Neural cell (in vitro differentiated cells): Measurements from ENCODE around the gene DIP2C. TPM values are rescaled to one million over a fixed set of nuclear protein-coding genes. Genes with fewer than 3 reads are reported as not detected.

Source experiments
- H2AFZ ChIP-seq: fragments of 200-600, 300-800 bp; sonication (generic), shearing (Covaris generic); 2 replicates; pipeline ENCODE4 v1.6.0; 2014; ENCODE audit warnings: low read depth, mild to moderate bottlenecking, antibody characterized with exemption, low read length, moderate library complexity
- H3F3A ChIP-seq: fragments of 200-600 bp; shearing (Covaris generic); 2 replicates; pipeline ENCODE4 v1.6.1; 2016; ENCODE audit warnings: mild to moderate bottlenecking, moderate library complexity, mixed read lengths, antibody characterized with exemption, low read length; ENCODE audit not compliant: insufficient read depth, poor library complexity, severe bottlenecking
- H3K27ac ChIP-seq: fragments of 200-600, 300-800 bp; sonication (generic), shearing (Covaris generic); 2 replicates; pipeline ENCODE4 v1.5.1; 2014; ENCODE audit warnings: mild to moderate bottlenecking, low read length, moderate library complexity
- H3K27me3 ChIP-seq: fragments of 300-800, 200-600 bp; sonication (generic), shearing (Covaris generic); 2 replicates; pipeline ENCODE4 v1.6.0; 2014; ENCODE audit warnings: mild to moderate bottlenecking, low read depth, low read length, moderate library complexity; ENCODE audit not compliant: insufficient read depth
- H3K36me3 ChIP-seq: fragments of 300-800, 200-600 bp; sonication (generic), shearing (Covaris generic); 2 replicates; pipeline ENCODE4 v1.5.1; 2014; ENCODE audit warnings: mild to moderate bottlenecking, antibody characterized with exemption, low read length, moderate library complexity; ENCODE audit not compliant: insufficient read depth
- H3K4me2 ChIP-seq: fragments of 300-800, 200-600 bp; sonication (generic), shearing (Covaris generic); 2 replicates; pipeline ENCODE4 v1.6.0; 2014; ENCODE audit warnings: mild to moderate bottlenecking, low read length
- H3K4me3 ChIP-seq: fragments of 300-800, 200-600 bp; sonication (generic), shearing (Covaris generic); 2 replicates; pipeline ENCODE4 v1.5.1; 2014; ENCODE audit warnings: mild to moderate bottlenecking, low read length, moderate library complexity
- H3K79me2 ChIP-seq: fragments of 200-600 bp; shearing (Covaris generic); replicated peaks from 2 replicates; pipeline ENCODE4 v1.6.0; 2014; ENCODE audit warnings: mild to moderate bottlenecking, low read length, moderate library complexity; ENCODE audit not compliant: insufficient read depth
- H3K9ac ChIP-seq: fragments of 300-800, 200-600 bp; sonication (generic), shearing (Covaris generic); 2 replicates; pipeline ENCODE4 v1.6.1; 2016; ENCODE audit warnings: mild to moderate bottlenecking, low read length, mixed read lengths
- H3K9me2 ChIP-seq: fragments of 200-600 bp; shearing (Covaris generic); 2 replicates; pipeline ENCODE4 v1.6.1; 2016; ENCODE audit warnings: mild to moderate bottlenecking, low read length, mixed read lengths; ENCODE audit not compliant: insufficient read depth
- H3K9me3 ChIP-seq: fragments of 200-600, 300-800 bp; sonication (generic), shearing (Covaris generic); 2 replicates; pipeline ENCODE4 v1.6.1; 2016; ENCODE audit warnings: mild to moderate bottlenecking, mixed run types, low read length, moderate library complexity, mixed read lengths
- H4K20me1 ChIP-seq: fragments of 200-600 bp; shearing (Covaris generic); 2 replicates; pipeline ENCODE4 v1.6.1; 2016; ENCODE audit warnings: mild to moderate bottlenecking, mixed run types; ENCODE audit not compliant: insufficient read depth
- EP300 ChIP-seq: fragments of 450-650 bp; conservative IDR thresholded peaks from 2 replicates; pipeline ENCODE4 v1.6.1; 2014; ENCODE audit warnings: antibody characterized with exemption, mild to moderate bottlenecking, moderate library complexity; ENCODE audit not compliant: poor library complexity, severe bottlenecking
- EZH2 ChIP-seq: fragments of 200-600, 300-800 bp; shearing (Covaris generic), sonication (generic); IDR thresholded peaks from 2 replicates; pipeline ENCODE4 v1.6.1; 2014; ENCODE audit warnings: antibody characterized with exemption, low read length, borderline replicate concordance, mild to moderate bottlenecking; ENCODE audit not compliant: insufficient read depth, poor library complexity, severe bottlenecking
- MXI1 ChIP-seq: fragments of 450-650 bp; conservative IDR thresholded peaks from 2 replicates; pipeline ENCODE4 v1.6.1; 2014; ENCODE audit warnings: antibody characterized with exemption, mild to moderate bottlenecking; ENCODE audit not compliant: poor library complexity, severe bottlenecking
- POLR2AphosphoS5 ChIP-seq: IDR thresholded peaks from 2 replicates; pipeline ENCODE4 v1.6.1; 2012
- RAD21 ChIP-seq: fragments of 450-650 bp; conservative IDR thresholded peaks from 2 replicates; pipeline ENCODE4 v1.6.1; 2014; ENCODE audit warnings: antibody characterized with exemption, mild to moderate bottlenecking, moderate library complexity
- SMC3 ChIP-seq: fragments of 450-650 bp; conservative IDR thresholded peaks from 2 replicates; pipeline ENCODE4 v1.6.1; 2014; ENCODE audit warnings: antibody characterized with exemption, mild to moderate bottlenecking, moderate library complexity; ENCODE audit not compliant: poor library complexity
- TAF1 ChIP-seq: IDR thresholded peaks from 2 replicates; pipeline ENCODE4 v1.6.1; 2012; ENCODE audit warnings: low read depth
- polyA plus RNA-seq: library from polyadenylated mRNA; depleted of rRNA; stranded (reverse); fragments of >200 nt; gene quantifications from 2 replicates; pipeline ENCODE4 v1.2.3, GENCODE V29; 2014
- TF ChIP-seq, protein P1 (sequence below): IDR thresholded peaks from 2 replicates; pipeline ENCODE4 v1.6.1; 2012; ENCODE audit warnings: borderline replicate concordance
- TF ChIP-seq, protein P2 (sequence below): fragments of 450-650 bp; IDR thresholded peaks from 2 replicates; pipeline ENCODE4 v1.5.1; 2014; ENCODE audit warnings: antibody characterized with exemption, mild to moderate bottlenecking, moderate library complexity; ENCODE audit not compliant: poor library complexity, severe bottlenecking

The DIP2C gene
- polyA plus RNA-seq, 1 donor from 2014 or later, result 24.1 TPM

DNA sequence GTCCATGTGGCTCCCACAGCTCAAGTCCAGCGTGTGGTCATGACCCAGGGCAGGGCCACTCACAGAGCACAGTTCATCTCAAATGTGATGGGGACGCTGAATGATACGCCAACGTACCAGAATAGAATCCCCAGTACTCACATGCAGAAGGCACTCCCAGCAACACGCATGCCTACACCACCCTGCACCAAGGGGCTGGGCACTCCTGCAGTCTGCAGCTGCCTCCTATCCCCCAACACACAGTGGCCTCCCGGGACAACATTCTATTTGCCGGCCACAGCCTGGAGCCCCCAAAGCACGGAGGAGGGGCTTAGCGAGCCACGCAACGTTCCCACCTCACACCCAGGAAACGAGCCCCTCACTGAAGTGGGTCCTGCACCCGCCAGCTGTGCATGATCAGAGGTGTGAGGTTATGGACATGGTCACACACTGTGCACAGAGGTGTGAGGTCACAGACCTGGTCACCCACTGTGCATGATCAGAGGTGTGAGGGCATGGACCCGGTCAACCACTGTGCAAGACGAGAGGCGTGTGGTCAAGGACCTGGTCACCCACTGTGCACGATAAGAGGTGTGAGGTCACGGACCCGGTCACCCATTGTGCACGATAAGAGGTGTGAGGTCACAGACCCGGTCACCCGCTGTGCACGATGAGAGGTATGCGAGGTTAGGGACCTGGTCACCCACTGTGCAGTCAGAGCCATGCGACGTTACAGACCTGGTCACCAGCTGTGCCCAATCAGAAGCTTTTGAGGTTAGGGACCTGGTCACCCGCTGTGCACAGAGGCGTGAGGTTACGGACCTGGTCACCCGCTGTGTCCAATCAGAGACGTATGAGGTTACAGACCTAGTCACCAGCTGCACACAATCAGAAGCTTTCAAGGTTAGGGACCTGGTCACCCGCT is 182.8 kb downstream of the DIP2C start:
- Histone ChIP-seq H4K20me1 (no peaks in the 10 kb centered on the region), H3K9me3 (no peaks in the 10 kb centered on the region), H3K36me3 (no peaks in the 10 kb centered on the region), H3K4me3 (no peak overlapping the region), H2AFZ (no peak overlapping the region), H3K9me2 (no peaks in the 10 kb centered on the region), H3K27me3 (no peaks in the 10 kb centered on the region), H3K79me2 (peaks cover 73% of the 10 kb centered on the region), H3K9ac (no peak overlapping the region), H3K27ac (no peak overlapping the region), H3F3A (no peaks in the 10 kb centered on the region), H3K4me2 (no peak overlapping the region)
- no peak for TF ChIP-seq EZH2
- TF ChIP-seq, protein P1, sequence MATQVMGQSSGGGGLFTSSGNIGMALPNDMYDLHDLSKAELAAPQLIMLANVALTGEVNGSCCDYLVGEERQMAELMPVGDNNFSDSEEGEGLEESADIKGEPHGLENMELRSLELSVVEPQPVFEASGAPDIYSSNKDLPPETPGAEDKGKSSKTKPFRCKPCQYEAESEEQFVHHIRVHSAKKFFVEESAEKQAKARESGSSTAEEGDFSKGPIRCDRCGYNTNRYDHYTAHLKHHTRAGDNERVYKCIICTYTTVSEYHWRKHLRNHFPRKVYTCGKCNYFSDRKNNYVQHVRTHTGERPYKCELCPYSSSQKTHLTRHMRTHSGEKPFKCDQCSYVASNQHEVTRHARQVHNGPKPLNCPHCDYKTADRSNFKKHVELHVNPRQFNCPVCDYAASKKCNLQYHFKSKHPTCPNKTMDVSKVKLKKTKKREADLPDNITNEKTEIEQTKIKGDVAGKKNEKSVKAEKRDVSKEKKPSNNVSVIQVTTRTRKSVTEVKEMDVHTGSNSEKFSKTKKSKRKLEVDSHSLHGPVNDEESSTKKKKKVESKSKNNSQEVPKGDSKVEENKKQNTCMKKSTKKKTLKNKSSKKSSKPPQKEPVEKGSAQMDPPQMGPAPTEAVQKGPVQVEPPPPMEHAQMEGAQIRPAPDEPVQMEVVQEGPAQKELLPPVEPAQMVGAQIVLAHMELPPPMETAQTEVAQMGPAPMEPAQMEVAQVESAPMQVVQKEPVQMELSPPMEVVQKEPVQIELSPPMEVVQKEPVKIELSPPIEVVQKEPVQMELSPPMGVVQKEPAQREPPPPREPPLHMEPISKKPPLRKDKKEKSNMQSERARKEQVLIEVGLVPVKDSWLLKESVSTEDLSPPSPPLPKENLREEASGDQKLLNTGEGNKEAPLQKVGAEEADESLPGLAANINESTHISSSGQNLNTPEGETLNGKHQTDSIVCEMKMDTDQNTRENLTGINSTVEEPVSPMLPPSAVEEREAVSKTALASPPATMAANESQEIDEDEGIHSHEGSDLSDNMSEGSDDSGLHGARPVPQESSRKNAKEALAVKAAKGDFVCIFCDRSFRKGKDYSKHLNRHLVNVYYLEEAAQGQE, result no peak

DNA sequence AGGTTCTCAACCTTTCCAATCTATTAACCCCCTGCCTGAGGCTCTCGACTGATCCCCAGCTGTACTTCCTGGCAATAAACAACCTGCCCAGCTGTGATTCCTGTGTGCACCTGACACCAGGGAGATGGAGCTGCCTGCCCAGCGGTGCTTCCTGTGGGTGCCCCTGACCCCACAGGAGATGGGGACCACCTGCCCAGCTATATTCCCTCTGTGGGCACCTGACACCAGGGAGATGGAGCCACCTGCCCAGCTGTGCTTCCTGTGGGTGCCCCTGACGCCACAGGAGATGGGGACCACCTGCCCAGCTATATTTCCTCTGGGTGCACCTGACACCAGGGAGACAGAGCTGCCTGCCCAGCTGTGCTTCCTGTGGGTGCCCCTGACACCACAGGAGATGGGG is 184.0 kb downstream of the DIP2C start:
- Histone ChIP-seq H3F3A (no peaks in the 10 kb centered on the region), H3K79me2 (peaks cover 84% of the 10 kb centered on the region), H3K27ac (no peak overlapping the region), H3K36me3 (no peaks in the 10 kb centered on the region), H3K9me2 (no peaks in the 10 kb centered on the region), H2AFZ (no peak overlapping the region), H4K20me1 (no peaks in the 10 kb centered on the region), H3K9me3 (no peaks in the 10 kb centered on the region), H3K4me2 (no peak overlapping the region), H3K27me3 (no peaks in the 10 kb centered on the region), H3K4me3 (no peak overlapping the region), H3K9ac (no peak overlapping the region)
- TF ChIP-seq POLR2AphosphoS5 (no peak), EP300 (no peak), TAF1 (no peak), SMC3 (no peak), MXI1 (no peak), RAD21 (no peak), EZH2 (no peak)
- TF ChIP-seq, protein P1, result no peak
- TF ChIP-seq, protein P2, sequence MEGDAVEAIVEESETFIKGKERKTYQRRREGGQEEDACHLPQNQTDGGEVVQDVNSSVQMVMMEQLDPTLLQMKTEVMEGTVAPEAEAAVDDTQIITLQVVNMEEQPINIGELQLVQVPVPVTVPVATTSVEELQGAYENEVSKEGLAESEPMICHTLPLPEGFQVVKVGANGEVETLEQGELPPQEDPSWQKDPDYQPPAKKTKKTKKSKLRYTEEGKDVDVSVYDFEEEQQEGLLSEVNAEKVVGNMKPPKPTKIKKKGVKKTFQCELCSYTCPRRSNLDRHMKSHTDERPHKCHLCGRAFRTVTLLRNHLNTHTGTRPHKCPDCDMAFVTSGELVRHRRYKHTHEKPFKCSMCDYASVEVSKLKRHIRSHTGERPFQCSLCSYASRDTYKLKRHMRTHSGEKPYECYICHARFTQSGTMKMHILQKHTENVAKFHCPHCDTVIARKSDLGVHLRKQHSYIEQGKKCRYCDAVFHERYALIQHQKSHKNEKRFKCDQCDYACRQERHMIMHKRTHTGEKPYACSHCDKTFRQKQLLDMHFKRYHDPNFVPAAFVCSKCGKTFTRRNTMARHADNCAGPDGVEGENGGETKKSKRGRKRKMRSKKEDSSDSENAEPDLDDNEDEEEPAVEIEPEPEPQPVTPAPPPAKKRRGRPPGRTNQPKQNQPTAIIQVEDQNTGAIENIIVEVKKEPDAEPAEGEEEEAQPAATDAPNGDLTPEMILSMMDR, result no peak
